ENCODE results near the gene SEPTIN10.
"Not testable (repeated sequence)": the region's sequence is repeated elsewhere in the genome, so short reads cannot be mapped to it uniquely, and the experiment has no call there.

The SEPTIN10 gene

GRCh38 chr2:109633284-109633961 is 19.7 kb upstream of the SEPTIN10 start:
- DNase-seq: no peak

GRCh38 chr2:109632158-109632789 is 18.5 kb upstream of the SEPTIN10 start:
- no peak for DNase-seq

- DNase-seq: no peak
Measured at GRCh38 chr2:109631741-109632140, 18.0 kb upstream of the SEPTIN10 start.

GRCh38 chr2:109630441-109631430 is 17.0 kb upstream of the SEPTIN10 start:
- DNase-seq: no peak

- DNase-seq: no peak
Measured at GRCh38 chr2:109629867-109630266, 16.1 kb upstream of the SEPTIN10 start.

GRCh38 chr2:109628321-109628720 is 14.6 kb upstream of the SEPTIN10 start:
- DNase-seq: not testable (repeated sequence)

GRCh38 chr2:109624339-109624738 is 10.6 kb upstream of the SEPTIN10 start:
- DNase-seq: no peak

- DNase-seq: no peak
Measured at GRCh38 chr2:109623923-109624322, 10.2 kb upstream of the SEPTIN10 start.

- no peak for DNase-seq
Measured at GRCh38 chr2:109623297-109623696, 9.5 kb upstream of the SEPTIN10 start.

GRCh38 chr2:109619032-109619615 is 5.4 kb upstream of the SEPTIN10 start:
- DNase-seq: no peak

- DNase-seq: no peak
Measured at GRCh38 chr2:109616184-109616583, 2.4 kb upstream of the SEPTIN10 start.

GRCh38 chr2:109615637-109616144 is 1.9 kb upstream of the SEPTIN10 start:
- DNase-seq: no peak

GRCh38 chr2:109614715-109615636 is 1.2 kb upstream of the SEPTIN10 start:
- DNase-seq: no peak

GRCh38 chr2:109613081-109613921 is 465 bp downstream of the SEPTIN10 start:
- peak; percentile 10 for DNase-seq

- DNase-seq: no peak
Measured at GRCh38 chr2:109611467-109612095, 2.2 kb downstream of the SEPTIN10 start.

- no peak for DNase-seq
Measured at GRCh38 chr2:109609352-109610024, 4.3 kb downstream of the SEPTIN10 start.

GRCh38 chr2:109607766-109608165 is 6.0 kb downstream of the SEPTIN10 start:
- DNase-seq: no peak

- DNase-seq: no peak
Measured at GRCh38 chr2:109604597-109604996, 9.2 kb downstream of the SEPTIN10 start.

GRCh38 chr2:109602617-109603188 is 11.1 kb downstream of the SEPTIN10 start:
- no peak for DNase-seq

Data from NCI-H1105 (cell line).